ENCODE results near the gene TYK2.

DNA sequence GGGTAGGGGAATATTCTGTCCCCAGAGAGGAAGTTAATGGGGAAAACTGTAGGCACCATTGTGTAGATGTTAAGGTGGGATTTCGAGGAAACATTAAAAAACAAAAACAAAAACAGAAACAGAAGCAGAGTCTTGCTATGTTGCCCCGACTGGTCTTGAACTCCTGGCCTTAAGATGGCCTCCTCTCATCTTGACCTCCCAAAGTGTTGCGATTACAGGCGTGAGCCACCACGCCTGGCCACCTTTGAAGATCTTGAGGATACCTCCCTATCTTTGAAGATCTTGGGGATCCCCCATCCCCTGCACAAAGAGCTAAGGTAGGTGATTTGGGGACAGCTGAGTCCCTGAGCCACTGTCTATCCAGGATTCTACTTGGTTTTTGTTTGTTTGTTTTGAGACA lies 40.4 kb downstream of the TYK2 start:
- TF ChIP-seq, protein P1, sequence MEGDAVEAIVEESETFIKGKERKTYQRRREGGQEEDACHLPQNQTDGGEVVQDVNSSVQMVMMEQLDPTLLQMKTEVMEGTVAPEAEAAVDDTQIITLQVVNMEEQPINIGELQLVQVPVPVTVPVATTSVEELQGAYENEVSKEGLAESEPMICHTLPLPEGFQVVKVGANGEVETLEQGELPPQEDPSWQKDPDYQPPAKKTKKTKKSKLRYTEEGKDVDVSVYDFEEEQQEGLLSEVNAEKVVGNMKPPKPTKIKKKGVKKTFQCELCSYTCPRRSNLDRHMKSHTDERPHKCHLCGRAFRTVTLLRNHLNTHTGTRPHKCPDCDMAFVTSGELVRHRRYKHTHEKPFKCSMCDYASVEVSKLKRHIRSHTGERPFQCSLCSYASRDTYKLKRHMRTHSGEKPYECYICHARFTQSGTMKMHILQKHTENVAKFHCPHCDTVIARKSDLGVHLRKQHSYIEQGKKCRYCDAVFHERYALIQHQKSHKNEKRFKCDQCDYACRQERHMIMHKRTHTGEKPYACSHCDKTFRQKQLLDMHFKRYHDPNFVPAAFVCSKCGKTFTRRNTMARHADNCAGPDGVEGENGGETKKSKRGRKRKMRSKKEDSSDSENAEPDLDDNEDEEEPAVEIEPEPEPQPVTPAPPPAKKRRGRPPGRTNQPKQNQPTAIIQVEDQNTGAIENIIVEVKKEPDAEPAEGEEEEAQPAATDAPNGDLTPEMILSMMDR (IDR thresholded peaks at IDR 0.05), result no peak
- no peak for TF ChIP-seq POLR2A (IDR thresholded peaks at IDR 0.05)

All from suprapubic skin (tissue), 3 donors.